NB4 (cell line): ENCODE data around the gene CNTNAP2.

Experiments used
- MYC ChIP-seq: IDR thresholded peaks from 2 replicates; pipeline ENCODE4 v1.6.1; 2011; ENCODE audit warnings: low read depth, low read length
- TF ChIP-seq, protein P1 (sequence below): IDR thresholded peaks from one replicate; pipeline ENCODE4 v1.5.1; 2012; ENCODE audit warnings: low read depth, low read length

DNA sequence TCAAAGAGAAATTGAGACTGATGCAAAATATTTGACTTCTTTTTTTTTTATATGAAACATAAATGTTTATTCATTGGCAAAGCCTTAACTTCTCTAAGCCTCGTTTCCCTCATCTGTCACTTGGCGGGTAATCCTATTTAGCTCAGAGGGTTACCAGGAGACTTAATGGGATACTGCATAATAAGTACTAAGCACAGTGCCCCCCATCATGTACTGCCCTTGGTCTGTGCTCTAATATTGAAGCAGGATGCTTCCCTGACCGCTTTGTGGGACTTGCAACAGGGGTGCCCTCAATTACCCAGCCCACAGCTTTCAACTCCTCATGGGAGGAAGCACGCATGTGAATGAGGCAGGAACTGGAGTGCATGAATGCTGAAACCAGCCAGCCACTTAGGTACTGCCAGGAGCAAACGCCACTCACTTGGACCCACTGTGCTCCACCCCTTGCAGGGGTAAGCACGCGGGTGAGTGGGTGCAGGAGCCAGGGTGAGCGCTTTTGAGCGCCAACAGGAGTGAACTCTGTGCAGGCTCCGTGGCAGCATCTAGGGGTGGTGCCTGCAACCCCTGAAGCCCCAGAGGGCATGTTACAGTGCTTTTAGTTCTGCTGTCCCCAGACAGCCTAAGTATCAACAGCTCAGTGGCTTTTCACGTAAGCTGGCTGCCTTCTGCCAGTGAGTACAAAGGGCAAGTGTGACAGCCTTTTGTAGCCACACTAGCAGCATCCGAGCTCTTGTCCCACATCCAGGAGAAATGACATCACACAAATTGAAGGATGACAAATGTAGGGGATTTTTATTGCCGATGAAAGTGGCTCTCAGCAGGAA is 2264.2 kb downstream of the CNTNAP2 start:
- TF ChIP-seq, protein P1, sequence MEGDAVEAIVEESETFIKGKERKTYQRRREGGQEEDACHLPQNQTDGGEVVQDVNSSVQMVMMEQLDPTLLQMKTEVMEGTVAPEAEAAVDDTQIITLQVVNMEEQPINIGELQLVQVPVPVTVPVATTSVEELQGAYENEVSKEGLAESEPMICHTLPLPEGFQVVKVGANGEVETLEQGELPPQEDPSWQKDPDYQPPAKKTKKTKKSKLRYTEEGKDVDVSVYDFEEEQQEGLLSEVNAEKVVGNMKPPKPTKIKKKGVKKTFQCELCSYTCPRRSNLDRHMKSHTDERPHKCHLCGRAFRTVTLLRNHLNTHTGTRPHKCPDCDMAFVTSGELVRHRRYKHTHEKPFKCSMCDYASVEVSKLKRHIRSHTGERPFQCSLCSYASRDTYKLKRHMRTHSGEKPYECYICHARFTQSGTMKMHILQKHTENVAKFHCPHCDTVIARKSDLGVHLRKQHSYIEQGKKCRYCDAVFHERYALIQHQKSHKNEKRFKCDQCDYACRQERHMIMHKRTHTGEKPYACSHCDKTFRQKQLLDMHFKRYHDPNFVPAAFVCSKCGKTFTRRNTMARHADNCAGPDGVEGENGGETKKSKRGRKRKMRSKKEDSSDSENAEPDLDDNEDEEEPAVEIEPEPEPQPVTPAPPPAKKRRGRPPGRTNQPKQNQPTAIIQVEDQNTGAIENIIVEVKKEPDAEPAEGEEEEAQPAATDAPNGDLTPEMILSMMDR, result no peak
- no peak for TF ChIP-seq MYC
